ENCODE measurements around the gene PIK3R6. TPM values are rescaled to one million over a fixed set of nuclear protein-coding genes. Genes with fewer than 3 reads are reported as not detected.

The PIK3R6 gene
- polyA plus RNA-seq, 1 experiment = not detected

DNA sequence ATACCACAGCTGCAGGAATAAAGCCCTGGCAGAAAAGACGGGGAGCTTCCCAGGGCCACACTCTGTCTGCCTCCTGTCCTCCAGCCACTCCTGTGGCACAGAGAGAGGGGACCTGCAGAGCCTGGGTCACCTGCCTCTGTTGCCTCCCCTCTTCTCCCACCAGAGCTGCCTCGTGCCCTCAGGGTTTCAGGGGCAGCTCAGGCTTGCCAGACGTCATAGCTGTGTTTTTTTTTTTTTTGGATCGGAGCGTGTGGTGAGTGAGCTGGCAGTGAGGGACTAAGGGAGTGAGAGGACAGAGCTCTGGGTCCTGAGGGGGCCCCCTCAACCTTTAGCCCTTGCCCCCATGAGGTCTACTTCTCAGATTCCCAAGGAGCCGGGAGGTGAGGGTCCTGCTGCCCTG is 2.1 kb downstream of the PIK3R6 start:
- H3K27ac ChIP-seq (ENCODE audit: low read depth, low read length) = no peak overlapping the region
- TF ChIP-seq, protein P1, sequence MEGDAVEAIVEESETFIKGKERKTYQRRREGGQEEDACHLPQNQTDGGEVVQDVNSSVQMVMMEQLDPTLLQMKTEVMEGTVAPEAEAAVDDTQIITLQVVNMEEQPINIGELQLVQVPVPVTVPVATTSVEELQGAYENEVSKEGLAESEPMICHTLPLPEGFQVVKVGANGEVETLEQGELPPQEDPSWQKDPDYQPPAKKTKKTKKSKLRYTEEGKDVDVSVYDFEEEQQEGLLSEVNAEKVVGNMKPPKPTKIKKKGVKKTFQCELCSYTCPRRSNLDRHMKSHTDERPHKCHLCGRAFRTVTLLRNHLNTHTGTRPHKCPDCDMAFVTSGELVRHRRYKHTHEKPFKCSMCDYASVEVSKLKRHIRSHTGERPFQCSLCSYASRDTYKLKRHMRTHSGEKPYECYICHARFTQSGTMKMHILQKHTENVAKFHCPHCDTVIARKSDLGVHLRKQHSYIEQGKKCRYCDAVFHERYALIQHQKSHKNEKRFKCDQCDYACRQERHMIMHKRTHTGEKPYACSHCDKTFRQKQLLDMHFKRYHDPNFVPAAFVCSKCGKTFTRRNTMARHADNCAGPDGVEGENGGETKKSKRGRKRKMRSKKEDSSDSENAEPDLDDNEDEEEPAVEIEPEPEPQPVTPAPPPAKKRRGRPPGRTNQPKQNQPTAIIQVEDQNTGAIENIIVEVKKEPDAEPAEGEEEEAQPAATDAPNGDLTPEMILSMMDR (IDR thresholded peaks at IDR 0.05; ENCODE audit: low read depth, low read length) = no peak
- CTCF ChIA-PET = interaction anchor here (0.6 kb wide), 1 partner anchor 655 kb away, joined by 6 read pairs; no protein-coding TSS in a partner anchor
- H3K27me3 ChIP-seq (ENCODE audit: control insufficient read depth, insufficient read depth, low read length) = peaks cover 3% of the 10 kb centered on the region
- no peak for DNase-seq (ENCODE audit: low read depth, low spot score)
- no peak overlapping the region for H3K4me3 ChIP-seq (ENCODE audit: low read depth, low read length)
- POLR2A ChIA-PET = no interaction called here
- no peaks in the 10 kb centered on the region for H3K9me3 ChIP-seq (ENCODE audit: control insufficient read depth, insufficient read depth, low read length)

DNA sequence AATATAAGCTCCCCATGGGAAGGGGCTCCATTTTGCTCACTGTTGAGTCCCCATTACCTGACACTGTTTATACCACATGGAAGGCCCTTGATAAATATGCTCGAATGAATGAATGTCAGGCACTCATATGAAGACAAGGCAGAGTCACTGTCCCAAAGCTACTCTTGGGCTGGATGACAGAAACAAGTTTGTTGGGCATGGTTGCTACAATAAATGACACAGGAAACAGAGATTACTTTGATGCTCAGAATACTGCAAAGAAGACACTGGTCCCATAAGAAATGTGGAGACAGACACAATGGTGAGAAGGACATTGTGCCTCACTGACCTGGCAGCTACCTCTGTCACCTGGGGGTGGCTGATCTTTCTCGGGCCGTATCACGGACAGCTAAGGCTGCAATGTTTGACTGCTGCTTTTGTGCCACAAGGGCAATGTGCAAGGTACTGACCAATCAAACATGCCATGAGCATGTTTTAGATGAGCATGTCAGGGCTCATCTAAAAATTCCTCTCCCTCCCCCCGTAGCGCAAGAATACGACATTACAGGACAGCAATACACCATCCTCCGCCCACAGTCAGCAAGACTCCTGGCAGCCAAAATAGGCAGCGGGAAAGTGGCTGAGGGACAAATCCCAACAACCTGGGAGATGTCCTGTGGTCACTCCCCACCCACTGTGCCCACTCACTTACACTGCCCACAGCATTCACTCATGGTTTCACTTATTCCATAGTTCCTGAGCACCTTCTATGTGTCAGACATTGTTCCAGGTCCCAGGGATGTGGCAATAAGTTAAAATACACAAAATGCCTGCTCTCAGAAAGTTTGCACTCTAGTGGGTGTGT is 5.0 kb downstream of the PIK3R6 start:
- no peak for DNase-seq (ENCODE audit: low read depth, low spot score)

DNA sequence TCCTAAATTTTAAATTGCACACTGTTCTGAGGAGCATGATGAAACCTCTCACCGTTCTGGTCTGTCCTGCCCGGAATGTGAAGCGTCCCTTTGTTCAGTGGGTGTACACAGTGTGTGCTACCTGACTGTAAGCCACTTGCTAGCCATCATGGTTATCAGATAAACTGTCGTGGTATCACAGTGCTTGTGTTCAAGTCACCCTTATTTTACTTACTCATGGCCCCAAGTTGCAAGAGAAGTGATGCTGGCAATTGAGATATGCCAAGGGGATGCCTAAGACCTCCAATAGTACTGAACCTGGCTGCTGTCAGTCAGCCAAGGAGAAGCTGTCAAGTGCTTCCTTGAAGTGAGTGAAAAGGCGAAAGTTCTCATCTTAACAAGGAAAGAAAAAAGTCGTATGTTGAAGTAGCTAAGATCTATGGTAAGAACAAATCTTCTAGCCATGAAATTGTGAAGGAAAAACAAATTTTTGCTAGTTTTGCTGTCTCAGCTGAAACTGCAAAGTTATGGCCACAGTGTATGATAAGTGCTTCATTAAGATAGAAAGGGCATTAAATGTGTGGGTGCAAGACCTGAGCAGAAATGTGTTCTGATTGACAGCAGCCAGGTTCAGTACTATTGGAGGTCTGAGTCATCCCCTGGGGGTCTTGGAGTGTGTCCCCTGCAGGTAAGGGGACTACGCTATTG is 5.8 kb downstream of the PIK3R6 start:
- Histone ChIP-seq H3K27me3 (ENCODE audit: control insufficient read depth, insufficient read depth, low read length) (no peaks in the 10 kb centered on the region), H3K9me3 (ENCODE audit: control insufficient read depth, insufficient read depth, low read length) (no peaks in the 10 kb centered on the region), H3K27ac (ENCODE audit: low read depth, low read length) (no peak overlapping the region), H3K4me3 (ENCODE audit: low read depth, low read length) (no peak overlapping the region)
- DNase-seq (ENCODE audit: low read depth, low spot score) = no peak
- TF ChIP-seq, protein P1 (IDR thresholded peaks at IDR 0.05; ENCODE audit: low read depth, low read length) = no peak
- ChIA-PET POLR2A (no interaction called here), CTCF (no interaction called here)

More for the DNA sequence above, 5.0 kb downstream of the PIK3R6 start:
- TF ChIP-seq, protein P1 (IDR thresholded peaks at IDR 0.05; ENCODE audit: low read depth, low read length) = no peak
- H3K27ac ChIP-seq (ENCODE audit: low read depth, low read length) = no peak overlapping the region
- no peaks in the 10 kb centered on the region for H3K27me3 ChIP-seq (ENCODE audit: control insufficient read depth, insufficient read depth, low read length)
- CTCF ChIA-PET = no interaction called here
- no peaks in the 10 kb centered on the region for H3K9me3 ChIP-seq (ENCODE audit: control insufficient read depth, insufficient read depth, low read length)
- POLR2A ChIA-PET = no interaction called here
- H3K4me3 ChIP-seq (ENCODE audit: low read depth, low read length) = no peak overlapping the region

DNA sequence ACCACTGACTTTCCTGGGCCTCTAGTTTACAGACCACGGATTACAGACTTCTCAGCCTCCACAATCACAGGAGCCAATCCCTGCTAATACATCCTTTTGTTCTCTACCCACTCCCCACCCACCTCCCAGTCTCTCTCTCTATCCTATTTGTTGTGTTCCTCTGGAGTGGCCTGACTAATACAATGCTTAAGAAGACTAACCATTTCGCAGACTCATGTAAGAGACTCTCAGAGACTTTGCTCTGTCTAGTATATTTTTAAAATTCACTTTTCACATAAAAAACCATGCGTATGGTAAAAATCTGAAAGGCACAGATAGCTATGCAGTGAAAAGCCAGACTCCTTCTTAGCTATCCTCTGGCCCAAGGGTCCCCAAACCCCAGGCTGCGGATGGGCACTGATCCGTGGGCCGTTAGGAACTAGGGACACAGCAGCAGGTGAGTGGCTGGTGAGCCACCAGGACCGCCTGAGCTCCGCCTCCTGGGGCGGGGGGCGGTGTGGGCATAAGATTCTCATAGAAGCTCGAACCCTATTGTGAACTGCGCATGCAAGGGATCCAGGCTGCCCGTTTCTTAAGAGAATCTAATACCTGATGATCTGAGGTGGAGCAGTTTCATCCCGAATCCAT is 7.6 kb downstream of the PIK3R6 start:
- CTCF ChIA-PET = no interaction called here
- no peak overlapping the region for H3K4me3 ChIP-seq (ENCODE audit: low read depth, low read length)
- POLR2A ChIA-PET = no interaction called here
- H3K27ac ChIP-seq (ENCODE audit: low read depth, low read length) = no peak overlapping the region
- TF ChIP-seq, protein P1 (IDR thresholded peaks at IDR 0.05; ENCODE audit: low read depth, low read length) = no peak
- H3K27me3 ChIP-seq (ENCODE audit: control insufficient read depth, insufficient read depth, low read length) = no peaks in the 10 kb centered on the region
- no peak for DNase-seq (ENCODE audit: low read depth, low spot score)
- H3K9me3 ChIP-seq (ENCODE audit: control insufficient read depth, insufficient read depth, low read length) = no peaks in the 10 kb centered on the region

Measured in AG04450 (cell line).